PFSK-1 (cell line): Measurements from ENCODE around the gene GRIN1. TPM values are rescaled to one million over a fixed set of nuclear protein-coding genes. Genes with fewer than 3 reads are reported as not detected.

ENCODE experiments used
- FOXP2 ChIP-seq: optimal IDR thresholded peaks from 2 replicates; pipeline ENCODE3; 2011; ENCODE audit warnings: borderline replicate concordance, control low read depth, inconsistent platforms; ENCODE audit not compliant: insufficient read depth; ENCODE audit errors: extremely low read length, extremely low read depth
- POLR2AphosphoS5 ChIP-seq: IDR thresholded peaks from 2 replicates; pipeline ENCODE4 v1.6.1; 2012; ENCODE audit warnings: low read depth, mild to moderate bottlenecking, control low read depth, low read length, moderate library complexity
- SIN3A ChIP-seq: IDR thresholded peaks from 2 replicates; pipeline ENCODE4 v1.6.1; 2012; ENCODE audit warnings: mild to moderate bottlenecking, low read length, moderate library complexity, borderline replicate concordance; ENCODE audit not compliant: insufficient read depth
- TAF1 ChIP-seq: IDR thresholded peaks from 2 replicates; pipeline ENCODE4 v1.6.1; 2012; ENCODE audit warnings: low read length, control low read depth, borderline replicate concordance; ENCODE audit not compliant: insufficient read depth
- polyA plus RNA-seq: library from polyadenylated mRNA; unstranded; fragments of >200 nt; gene quantifications from one replicate; pipeline ENCODE4 v1.2.1, GENCODE V29; 2012; ENCODE audit warnings: low read depth, missing spikeins; ENCODE audit not compliant: insufficient read length
- TF ChIP-seq, protein P1 (sequence below), 2 experiments: IDR thresholded peaks; 2 replicates each; pipeline versions ENCODE4 v1.6.1 to v1.8.0; 2011 to 2012; ENCODE audit warnings: low read depth in 2 of 2, low read length in 2 of 2, control low read depth in 1 of 2, inconsistent platforms in 1 of 2, mild to moderate bottlenecking in 1 of 2, moderate library complexity in 1 of 2; ENCODE audit not compliant: insufficient read depth in 1 of 2

Gene GRIN1
- polyA plus RNA-seq: 1.3 TPM

DNA sequence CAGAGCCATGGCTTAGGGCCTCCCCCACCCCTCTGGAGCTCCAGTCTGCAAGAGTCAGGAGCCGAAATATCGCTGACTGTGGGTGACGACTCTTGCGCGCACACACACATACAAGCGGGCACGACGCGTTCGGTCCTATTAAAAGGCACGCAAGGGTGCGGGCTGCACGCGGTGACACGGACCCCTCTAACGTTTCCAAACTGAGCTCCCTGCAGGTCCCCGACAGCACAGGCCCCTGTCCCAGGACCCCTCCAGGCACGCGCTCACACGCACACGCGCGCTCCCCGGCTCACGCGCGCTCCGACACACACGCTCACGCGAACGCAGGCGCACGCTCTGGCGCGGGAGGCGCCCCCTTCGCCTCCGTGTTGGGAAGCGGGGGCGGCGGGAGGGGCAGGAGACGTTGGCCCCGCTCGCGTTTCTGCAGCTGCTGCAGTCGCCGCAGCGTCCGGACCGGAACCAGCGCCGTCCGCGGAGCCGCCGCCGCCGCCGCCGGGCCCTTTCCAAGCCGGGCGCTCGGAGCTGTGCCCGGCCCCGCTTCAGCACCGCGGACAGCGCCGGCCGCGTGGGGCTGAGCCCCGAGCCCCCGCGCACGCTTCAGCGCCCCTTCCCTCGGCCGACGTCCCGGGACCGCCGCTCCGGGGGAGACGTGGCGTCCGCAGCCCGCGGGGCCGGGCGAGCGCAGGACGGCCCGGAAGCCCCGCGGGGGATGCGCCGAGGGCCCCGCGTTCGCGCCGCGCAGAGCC is at the start of gene GRIN1:
Gene GRIN1, plus strand, starts transcription at position 433 of the 746 bp plus-strand sequence. CDS start 333 bp downstream, outside the sequence.
- peak; percentile 44; the same call in 1 of the 2 replicates for TF ChIP-seq SIN3A
- TF ChIP-seq TAF1: no peak
- TF ChIP-seq, protein P1, sequence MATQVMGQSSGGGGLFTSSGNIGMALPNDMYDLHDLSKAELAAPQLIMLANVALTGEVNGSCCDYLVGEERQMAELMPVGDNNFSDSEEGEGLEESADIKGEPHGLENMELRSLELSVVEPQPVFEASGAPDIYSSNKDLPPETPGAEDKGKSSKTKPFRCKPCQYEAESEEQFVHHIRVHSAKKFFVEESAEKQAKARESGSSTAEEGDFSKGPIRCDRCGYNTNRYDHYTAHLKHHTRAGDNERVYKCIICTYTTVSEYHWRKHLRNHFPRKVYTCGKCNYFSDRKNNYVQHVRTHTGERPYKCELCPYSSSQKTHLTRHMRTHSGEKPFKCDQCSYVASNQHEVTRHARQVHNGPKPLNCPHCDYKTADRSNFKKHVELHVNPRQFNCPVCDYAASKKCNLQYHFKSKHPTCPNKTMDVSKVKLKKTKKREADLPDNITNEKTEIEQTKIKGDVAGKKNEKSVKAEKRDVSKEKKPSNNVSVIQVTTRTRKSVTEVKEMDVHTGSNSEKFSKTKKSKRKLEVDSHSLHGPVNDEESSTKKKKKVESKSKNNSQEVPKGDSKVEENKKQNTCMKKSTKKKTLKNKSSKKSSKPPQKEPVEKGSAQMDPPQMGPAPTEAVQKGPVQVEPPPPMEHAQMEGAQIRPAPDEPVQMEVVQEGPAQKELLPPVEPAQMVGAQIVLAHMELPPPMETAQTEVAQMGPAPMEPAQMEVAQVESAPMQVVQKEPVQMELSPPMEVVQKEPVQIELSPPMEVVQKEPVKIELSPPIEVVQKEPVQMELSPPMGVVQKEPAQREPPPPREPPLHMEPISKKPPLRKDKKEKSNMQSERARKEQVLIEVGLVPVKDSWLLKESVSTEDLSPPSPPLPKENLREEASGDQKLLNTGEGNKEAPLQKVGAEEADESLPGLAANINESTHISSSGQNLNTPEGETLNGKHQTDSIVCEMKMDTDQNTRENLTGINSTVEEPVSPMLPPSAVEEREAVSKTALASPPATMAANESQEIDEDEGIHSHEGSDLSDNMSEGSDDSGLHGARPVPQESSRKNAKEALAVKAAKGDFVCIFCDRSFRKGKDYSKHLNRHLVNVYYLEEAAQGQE (IDR thresholded peaks at IDR 0.05; ENCODE audit: insufficient read depth in 1 of 2, low read depth in 2 of 2, low read length in 2 of 2): peak; percentile 87 to 96
- no peak for TF ChIP-seq POLR2AphosphoS5

DNA sequence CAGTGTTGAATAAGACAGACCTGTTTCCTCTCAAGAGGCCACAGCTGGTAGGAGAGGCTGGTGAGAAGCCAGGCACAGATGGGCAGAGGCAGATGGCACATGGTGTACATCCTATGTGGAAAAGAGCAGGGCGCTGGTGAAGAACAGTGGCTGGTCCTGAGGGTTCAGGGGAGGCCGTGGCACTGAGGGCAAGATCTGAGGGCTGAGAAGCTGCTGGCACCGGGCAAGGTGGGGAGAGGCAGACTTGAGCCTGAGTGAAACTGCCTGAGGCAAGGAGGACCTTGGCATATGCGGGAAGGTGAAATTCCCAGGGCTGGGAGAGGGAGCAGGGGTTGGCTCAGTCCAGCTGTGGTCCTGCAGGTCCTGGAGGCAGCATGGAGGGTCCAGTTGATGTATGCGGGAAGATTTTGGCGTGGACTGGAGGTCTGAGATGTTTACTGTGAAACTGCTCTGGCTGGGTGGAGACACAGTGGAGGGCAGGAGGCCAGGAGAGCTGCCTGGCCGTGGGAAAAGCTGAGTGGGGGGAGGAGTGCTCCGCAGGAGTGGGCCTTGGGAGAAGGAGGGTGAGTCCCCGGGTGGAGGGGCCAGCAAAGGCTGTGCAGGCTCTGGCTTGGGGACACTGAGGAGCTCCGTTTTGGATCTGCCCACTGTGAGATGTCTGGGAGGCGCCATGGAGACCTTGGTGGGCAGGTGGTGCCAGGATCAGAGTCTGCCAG is 49.6 kb upstream of the GRIN1 start:
- no peak for TF ChIP-seq TAF1
- no peak for TF ChIP-seq SIN3A
- no peak for TF ChIP-seq POLR2AphosphoS5
- TF ChIP-seq, protein P1 (IDR thresholded peaks at IDR 0.05; ENCODE audit: insufficient read depth in 1 of 2, low read depth in 2 of 2, low read length in 2 of 2): no peak
- no peak for TF ChIP-seq FOXP2

DNA sequence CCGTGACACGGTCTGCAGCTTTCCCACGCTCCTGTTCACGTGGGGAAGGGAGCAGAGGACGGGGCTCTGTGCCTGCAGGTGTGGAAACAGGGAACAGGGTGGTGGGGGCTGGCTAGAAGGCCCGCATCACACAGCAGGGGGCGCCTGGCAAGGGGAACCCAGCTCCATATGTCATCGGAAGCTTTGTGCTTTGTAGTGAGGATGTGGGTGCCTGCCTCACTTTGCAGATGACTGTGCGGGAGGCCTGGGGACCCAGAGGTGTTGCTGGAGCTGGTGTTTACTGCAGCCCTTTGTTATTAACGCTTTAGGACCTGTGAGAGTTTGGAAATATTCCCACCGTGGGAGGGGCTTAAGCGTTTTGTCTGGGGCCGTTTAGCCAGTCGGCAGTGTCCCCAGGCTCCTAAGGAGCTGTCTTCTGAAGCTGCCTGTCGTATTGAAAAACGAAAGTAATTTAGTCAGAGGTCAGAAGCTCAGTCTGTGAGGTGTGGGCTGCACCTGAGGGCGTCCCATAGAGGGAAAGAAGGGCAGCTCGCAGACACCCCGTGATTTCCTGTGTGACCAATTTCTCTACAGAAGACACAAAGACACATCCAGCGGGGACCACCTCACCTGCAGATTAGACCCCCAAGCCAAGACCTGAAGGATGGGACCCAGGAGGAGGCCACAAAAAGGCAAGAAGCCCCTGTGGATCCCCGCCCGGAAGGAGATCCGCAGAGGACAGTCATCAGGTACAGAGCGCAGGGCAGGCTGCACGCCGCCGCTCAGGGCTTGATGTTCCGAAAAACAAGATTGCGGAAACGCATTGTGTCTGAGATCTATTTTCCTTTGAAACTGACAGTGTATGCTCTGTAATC is 43.1 kb upstream of the GRIN1 start:
- TF ChIP-seq SIN3A (no peak), POLR2AphosphoS5 (no peak), TAF1 (no peak), FOXP2 (no peak)
- TF ChIP-seq, protein P1 (IDR thresholded peaks at IDR 0.05; ENCODE audit: insufficient read depth in 1 of 2, low read depth in 2 of 2, low read length in 2 of 2): no peak

DNA sequence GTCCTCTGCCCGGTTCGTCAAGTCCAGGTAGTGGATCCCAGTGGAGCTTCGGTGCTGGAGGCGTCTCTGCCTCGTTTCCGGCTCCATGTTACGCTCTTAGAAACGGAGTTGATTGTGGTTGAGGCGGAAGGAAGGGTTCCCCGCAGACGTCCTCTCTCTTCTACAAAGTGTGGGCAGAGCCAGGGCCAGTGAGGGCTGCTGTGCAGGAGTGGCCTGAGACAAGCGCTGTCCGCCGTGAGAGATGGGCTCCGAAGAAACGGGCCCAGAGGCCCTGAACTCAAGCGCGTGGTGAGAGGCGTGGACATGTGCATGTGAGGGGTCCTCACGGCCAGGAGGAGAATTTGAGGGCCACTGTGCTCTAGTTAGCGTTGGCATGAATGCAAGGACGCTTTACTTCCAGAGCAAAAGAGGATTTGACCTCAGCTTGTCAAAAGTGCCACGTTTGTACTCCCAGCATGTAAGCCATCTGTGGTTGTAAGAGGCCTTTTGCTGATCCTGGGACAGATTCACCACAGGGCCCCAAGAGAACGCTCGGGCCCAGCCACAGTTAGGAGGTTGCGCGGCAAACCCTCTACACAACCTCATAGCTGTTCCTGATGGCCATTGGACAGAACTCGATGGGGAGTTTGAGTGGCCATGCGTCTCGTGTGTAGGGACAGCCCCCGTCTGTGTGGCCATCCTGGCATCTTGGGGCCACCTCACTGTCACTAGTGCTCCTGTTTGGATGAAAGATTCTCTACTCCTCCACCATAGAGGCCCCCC is 42.0 kb upstream of the GRIN1 start:
- TF ChIP-seq TAF1 (no peak), POLR2AphosphoS5 (no peak), FOXP2 (no peak)
- TF ChIP-seq, protein P1 (IDR thresholded peaks at IDR 0.05; ENCODE audit: insufficient read depth in 1 of 2, low read depth in 2 of 2, low read length in 2 of 2): no peak
